Fibroblast of upper back skin (primary cell): ENCODE measurements around the gene TRIM23.

ENCODE experiments used
- DNase-seq: peaks from one replicate; pipeline ENCODE4 v3.0.0-alpha.2; 2013

TRIM23 gene

DNA sequence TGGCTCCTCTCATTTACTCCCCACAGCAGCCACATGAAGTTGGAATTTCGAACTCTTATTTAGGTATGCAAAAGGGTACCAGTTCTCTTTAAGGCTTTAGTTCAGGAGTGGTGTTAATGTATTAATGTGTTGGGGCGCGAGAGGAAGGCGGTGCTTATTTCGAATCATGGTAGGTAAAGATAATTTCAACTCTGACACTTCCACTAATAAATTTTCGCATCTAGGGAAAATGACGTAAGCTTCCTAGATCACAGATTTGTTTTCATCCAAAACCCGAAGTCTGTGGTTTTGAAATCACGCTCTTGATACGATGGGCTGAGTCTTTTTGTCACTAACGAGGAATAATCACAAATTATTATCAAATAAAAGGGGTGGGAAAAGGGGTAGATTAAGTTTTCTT lies 60.4 kb downstream of the TRIM23 start:
- DNase-seq, result no peak

DNA sequence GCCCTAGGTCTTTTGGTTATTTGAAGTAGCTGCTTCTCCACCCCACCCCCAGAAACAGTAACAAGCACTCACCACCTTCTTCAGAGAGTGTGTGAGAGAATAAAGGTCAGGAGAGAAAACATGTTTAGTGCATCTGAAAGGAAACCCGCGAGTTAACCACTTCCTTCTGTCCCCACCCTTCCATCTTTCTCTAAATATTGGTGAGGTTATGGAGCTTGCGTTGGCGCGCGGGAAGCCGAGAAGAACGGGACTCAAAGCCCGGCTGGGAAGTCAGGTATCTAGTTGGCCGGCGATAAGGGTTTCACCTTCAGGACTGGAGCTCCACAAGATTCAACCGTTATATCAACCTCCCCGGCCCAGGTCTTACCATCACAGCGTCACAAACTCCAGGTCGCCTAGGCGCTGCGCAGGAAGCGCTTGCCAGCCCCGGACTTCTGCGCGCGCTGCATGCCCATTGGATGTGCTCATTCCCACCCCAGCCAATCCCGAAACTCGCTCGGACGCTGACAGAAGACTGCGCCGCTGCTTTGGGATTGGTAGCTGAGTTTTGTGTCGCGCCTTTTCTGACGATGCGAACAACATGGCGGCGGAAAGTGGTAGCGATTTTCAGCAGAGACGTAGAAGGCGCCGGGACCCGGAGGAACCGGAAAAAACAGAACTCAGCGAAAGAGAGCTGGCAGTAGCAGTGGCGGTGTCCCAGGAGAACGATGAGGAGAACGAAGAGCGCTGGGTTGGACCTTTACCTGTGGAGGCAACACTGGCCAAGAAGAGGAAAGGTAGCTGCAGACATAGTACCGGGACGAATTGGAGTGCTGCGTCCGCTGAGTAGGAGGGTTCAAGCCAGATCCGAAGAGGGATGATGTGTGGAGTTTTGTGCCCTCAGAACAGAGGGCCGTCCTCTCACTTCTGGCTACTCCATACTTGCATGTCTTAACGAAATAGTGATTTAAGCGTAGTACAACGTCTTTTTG lies 61.1 kb downstream of the TRIM23 start, which contains the start of the genes CENPK and PPWD1:
Gene CENPK (minus strand): TSS at position 438 of the 971 bp plus-strand sequence. CDS start 8,261 bp downstream, outside the sequence.
Gene PPWD1 (plus strand): TSS at position 566 of the 971 bp plus-strand sequence. CDS start 15 bp downstream, at position 581.
- DNase-seq, result peak; percentile 94

DNA sequence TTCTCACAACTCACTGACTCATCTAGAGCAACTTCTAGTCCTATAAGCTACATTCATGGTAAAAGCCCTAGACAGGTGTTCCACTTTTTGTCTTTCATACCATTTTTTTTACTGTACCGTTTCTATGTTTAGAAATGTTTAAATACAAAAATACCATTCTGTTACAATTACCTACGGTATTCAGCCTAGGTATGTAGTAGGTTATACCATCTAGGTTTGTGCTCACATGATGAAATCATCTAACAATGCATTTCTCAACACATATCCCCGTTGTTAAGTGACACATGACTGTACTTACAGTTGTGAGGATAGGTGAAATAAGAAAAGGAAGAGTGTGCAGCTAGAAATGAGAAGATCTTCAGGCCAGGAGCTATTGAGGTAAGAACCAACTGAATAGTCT lies 67.4 kb downstream of the TRIM23 start:
- no peak for DNase-seq

DNA sequence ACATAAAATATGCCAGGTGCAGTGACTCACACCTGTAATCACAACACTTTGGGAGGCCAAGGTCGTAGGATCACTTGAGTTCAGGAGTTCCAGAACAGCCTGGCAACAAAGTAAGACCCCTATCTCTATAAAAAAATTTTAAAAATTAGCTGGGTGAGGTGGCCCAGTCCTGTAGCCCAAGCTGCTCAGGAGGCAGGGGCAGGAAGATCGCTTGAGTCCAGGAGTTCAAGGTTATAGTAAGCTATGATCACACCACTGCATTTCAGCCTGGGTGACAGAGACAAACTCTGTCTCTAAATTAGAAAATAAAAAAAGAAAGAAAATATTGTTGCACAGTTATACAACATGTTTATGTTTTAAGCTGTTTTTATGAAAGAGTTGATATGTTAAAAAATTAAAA lies 68.0 kb downstream of the TRIM23 start:
- DNase-seq, result no peak

DNA sequence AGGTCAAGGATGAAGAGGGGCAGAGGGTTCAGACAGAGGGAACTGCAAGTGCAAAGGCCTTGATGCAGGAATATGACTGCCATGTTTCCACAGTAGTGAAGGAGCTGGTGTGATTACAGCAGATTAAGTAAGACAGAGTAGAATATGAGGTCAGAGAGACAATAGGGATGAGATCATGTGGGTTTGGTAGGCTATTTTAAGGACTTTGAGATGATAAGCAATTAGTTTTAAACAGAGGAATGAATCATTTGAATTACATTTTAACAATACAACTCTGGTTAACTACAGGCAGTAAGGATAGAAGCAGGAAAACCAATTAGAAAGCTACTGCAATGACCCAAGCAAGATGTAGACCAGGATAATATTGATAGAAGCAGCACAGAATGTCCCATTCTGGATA lies 68.8 kb downstream of the TRIM23 start:
- no peak for DNase-seq

DNA sequence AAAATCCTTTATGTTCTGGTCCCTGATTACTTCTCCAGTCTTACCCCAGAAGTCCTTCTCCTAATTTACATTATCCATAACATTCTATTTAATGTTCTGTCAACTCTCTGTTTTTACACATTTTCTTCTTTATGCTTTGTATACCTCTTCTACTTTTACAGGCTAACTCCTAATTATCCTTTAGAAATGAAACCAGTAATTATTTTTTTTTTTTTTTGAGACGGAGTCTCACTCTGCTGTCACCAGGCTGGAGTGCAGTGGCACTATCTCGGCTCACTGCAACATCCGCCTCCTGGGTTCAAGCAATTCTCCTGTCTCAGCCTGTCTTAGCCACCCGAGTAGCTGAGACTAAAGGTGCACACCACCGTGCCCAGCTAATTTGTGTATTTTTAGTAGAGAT lies 70.2 kb downstream of the TRIM23 start:
- no peak for DNase-seq

DNA sequence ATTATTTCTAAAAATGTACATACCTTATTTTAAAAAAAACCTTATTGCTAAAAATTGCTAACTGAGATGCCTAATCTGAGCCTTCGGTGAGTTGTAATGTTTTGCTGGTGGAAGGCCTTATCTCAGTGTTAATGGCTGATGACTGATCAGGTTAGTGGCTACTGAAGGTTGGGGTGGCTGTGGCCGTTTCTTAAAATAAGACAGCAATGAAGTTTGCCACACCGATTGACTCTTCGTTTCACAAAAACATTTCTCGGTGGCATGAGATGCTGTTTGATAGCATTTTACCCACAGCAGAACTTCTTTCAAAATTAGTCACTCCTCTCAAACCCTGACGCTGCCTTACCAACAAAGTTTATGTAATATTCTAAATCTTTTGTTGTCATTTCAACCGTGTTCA lies 75.9 kb downstream of the TRIM23 start:
- DNase-seq, result no peak

DNA sequence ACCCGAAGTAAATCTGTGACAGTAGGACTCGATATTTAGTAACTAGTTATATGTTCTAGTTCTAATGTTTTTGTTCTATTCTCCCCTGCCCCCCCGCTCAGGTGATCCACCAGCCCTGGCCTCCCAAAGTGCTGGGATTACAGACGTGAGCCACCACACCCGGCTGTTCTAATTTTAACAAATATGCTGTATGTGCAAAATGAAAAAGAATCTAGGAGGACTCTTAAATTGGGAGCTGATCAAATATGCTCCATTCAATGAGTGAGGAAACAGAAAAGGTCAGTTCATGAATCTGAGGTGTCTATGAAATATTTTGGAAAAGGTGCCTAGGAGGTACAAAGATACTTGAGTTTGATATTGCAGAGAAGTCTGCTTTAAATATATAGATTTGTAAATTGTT lies 78.0 kb downstream of the TRIM23 start:
- no peak for DNase-seq

DNA sequence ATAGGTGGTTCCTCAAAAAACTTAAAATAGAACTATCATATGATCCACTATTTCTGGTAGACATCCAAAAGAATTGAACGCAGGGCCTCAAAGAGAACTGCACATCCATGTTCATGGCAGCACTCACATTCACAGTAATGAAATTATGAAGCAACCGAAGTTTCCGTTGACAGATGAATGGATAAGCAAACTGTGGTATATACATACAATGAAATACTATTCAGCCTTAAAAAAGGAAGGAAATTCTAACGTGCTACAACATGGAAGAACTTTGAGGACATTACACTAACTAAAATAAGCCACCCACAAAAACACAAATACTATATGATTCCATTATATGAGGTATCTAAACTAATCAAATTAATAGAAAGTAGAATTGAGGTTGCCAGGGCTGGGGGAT lies 79.7 kb downstream of the TRIM23 start:
- DNase-seq, result no peak

DNA sequence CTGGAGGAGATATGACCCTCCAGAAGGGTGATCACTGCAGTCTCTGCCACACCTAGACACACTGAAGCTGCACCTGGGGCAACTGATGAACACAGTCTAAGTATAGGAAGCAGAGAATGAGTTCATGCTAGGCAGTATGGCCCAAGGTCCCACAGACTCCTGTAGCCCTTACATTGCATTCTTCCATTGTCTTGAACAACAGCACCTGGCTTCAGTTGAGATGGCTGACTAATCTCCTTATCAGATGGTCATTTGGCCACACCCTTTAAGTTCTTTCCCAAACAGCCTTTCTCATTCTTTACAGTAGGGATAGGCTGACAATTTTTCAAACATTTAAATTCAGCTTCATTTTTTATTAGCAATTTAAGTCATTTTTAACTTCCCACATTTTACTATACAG lies 84.3 kb downstream of the TRIM23 start:
- no peak for DNase-seq
